Choroid plexus epithelial cell (primary cell): ENCODE data around the gene FMNL2.

Experiments used
- DNase-seq: peaks from one replicate; pipeline ENCODE4 v3.0.0-alpha.2; 2010; ENCODE audit warnings: low read depth
- H3K4me3 ChIP-seq: 2 replicates; pipeline ENCODE4 v1.5.1; 2011; ENCODE audit warnings: low read depth, mild to moderate bottlenecking, control low read depth, low read length, moderate library complexity
- CTCF ChIP-seq: conservative IDR thresholded peaks from 2 replicates; pipeline ENCODE4 v1.5.1; 2011; ENCODE audit warnings: low read depth, mild to moderate bottlenecking, control low read depth, inconsistent platforms, low read length, moderate library complexity

The FMNL2 gene

GRCh38 chr2:152450176-152450575, 115.2 kb downstream of the FMNL2 start:
- no peak overlapping the region for H3K4me3 ChIP-seq
- no peak for DNase-seq
- no peak for TF ChIP-seq CTCF

GRCh38 chr2:152452256-152452973, 117.4 kb downstream of the FMNL2 start:
- no peak for TF ChIP-seq CTCF
- no peak overlapping the region for H3K4me3 ChIP-seq
- no peak for DNase-seq

GRCh38 chr2:152453129-152453911, 118.3 kb downstream of the FMNL2 start:
- peak; percentile 41 for DNase-seq
- H3K4me3 ChIP-seq: no peak overlapping the region
- no peak for TF ChIP-seq CTCF

- no peak overlapping the region for H3K4me3 ChIP-seq
- no peak for DNase-seq
- TF ChIP-seq CTCF: no peak
These were observed 119.4 kb downstream of the FMNL2 start for GRCh38 chr2:152454371-152454770.

- no peak for DNase-seq
- no peak overlapping the region for H3K4me3 ChIP-seq
- no peak for TF ChIP-seq CTCF
These were observed 120.0 kb downstream of the FMNL2 start for GRCh38 chr2:152454960-152455359.

GRCh38 chr2:152455738-152456137, 120.8 kb downstream of the FMNL2 start:
- no peak for DNase-seq
- TF ChIP-seq CTCF: no peak
- no peak overlapping the region for H3K4me3 ChIP-seq
